Measurements from ENCODE around the gene KLF3.

DNA sequence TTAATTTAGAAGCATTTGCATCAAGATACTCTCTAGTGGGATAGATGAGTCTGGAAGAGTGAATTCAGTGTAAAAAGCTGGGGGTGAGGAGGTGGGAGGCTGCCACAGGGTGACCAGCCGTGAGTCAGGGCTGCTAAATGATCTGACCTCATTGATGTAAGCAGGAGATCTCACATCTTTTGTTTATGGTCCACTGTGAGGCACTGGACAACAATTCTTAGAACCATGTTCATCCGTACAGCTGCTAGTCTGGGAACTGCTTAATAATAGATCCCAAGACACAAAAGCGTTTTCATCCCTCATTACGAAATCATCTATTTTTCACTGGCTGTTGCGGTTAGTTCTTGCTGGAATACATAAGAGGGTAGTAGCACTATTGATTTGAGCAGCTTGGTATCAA, 14.1 kb downstream of the KLF3 start:
- TF ChIP-seq SP1 (IDR thresholded peaks at IDR 0.05) (no peak), FOXK2 (IDR thresholded peaks at IDR 0.05) (no peak), BHLHE40 (IDR thresholded peaks at IDR 0.05; ENCODE audit: borderline replicate concordance) (no peak), TARDBP (IDR thresholded peaks at IDR 0.05) (no peak), ELF4 (IDR thresholded peaks at IDR 0.05) (no peak), HDGF (IDR thresholded peaks at IDR 0.05; ENCODE audit: borderline replicate concordance) (no peak), FOXA1 (IDR thresholded peaks at IDR 0.05) (no peak), NFRKB (IDR thresholded peaks at IDR 0.05) (no peak), FOXM1 (IDR thresholded peaks at IDR 0.05; ENCODE audit: borderline replicate concordance) (no peak), LEF1 (IDR thresholded peaks at IDR 0.05; ENCODE audit: borderline replicate concordance) (no peak), ARNT (IDR thresholded peaks at IDR 0.05) (no peak), PKNOX1 (IDR thresholded peaks at IDR 0.05) (no peak), L3MBTL2 (conservative IDR thresholded peaks at IDR 0.05) (no peak)

Data from HEK293T (cell line).